ENCODE results near the gene MRPS31.
A peak's percentile ranks its signal among the peaks of the same experiment; 100 is the strongest.
"Not testable (repeated sequence)": the region's sequence is repeated elsewhere in the genome, so short reads cannot be mapped to it uniquely, and the experiment has no call there.

MRPS31 gene

DNA sequence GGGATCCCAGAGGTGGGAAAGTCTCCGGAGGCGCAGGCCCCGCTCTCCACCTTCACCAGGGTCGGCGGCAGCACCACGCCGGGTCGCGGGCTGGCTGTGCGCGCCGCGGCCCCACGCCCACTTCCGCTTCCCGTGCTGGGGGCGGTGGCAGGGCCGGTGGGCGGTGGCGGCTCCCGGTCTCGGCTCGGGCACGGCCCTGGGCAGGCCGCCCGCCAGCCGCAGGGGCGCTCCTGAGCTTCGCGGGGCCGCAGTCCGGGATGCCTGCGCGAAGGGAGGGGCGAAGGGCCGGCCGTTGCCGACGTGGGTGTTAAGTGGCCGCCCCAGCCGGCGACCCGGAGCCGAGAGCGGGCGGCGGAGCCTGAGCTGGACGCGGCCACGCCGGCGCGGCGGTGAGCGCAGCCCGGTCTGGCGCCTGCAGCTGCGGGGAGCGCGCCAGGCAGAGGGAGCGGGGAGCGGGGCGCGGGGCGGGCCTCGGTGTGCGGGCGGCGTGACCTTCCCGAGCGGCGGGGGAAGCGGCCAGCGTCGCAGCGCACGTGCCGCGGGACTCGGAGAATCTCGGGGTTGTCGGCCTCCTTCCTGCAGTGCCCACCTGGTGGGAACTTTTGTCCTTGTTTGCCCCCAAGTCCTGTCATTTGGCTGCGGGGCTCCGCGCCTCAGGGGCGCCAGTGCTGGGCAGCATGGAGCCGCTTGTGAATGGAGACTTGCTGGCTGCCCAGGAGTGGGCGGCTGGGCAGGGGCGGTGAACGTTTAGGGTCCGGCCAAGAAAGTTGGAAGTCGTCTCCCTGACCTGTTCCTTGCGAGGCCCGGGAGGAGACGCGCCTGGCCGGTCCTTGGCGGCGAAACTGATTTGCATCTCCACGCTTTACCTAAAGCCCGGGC, 18.5 kb upstream of the MRPS31 start, which contains the start of gene SLC25A15:
Gene SLC25A15 (plus strand): TSS at position 337 of the 879 bp plus-strand sequence. CDS start 3,616 bp downstream, outside the sequence.
- DNase-seq: peak; percentile 51 to 83 (median 66)

- peak in 1 of 5 experiments; percentile 27 for DNase-seq
These were observed 17.7 kb upstream of the MRPS31 start for GRCh38 chr13:40788540-40789274.

- peak in 1 of 5 experiments; percentile 81 for DNase-seq
These were observed 16.1 kb upstream of the MRPS31 start for GRCh38 chr13:40787062-40787461.

DNA sequence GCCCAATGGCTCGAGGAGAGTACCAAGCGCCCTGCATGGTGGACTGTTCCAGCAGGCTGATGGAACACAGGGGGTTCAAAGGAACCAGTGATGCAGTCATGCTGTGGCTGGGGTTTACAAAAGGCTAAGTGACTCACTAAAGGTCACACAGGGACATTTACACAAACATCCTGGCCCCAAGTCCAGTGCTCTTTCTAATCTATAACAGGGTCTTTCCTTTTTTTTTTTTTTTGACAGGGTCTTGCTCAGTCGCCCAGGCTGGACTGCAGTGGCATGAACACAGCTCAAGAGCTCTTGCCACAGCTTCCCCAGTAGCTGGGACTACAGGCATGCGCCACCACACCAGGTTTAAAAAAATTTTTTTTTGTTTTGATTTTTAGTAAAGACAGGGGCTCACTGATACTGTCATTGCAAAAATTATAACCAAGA, 15.6 kb upstream of the MRPS31 start:
- peak in 1 of 5 experiments; percentile 51 for DNase-seq

DNA sequence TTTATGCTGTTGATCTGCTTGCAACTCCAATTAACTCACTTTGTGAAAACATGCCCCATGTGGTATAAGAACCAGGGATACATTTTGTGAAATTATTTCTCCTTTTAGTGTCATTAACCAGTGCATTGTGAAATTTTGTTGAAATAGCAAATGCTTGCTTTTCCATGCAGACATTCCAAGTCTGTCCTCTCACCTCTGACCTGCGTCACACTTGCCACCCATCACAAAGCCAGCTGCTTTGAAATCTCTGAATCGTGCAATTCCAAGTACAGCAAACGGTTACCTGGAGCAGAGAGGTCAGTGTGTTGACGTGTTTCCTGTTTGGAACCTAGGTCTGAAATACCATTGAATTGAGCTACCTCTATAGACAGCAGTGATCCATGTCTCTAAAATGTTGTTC, 13.6 kb upstream of the MRPS31 start:
- DNase-seq: no peak

DNA sequence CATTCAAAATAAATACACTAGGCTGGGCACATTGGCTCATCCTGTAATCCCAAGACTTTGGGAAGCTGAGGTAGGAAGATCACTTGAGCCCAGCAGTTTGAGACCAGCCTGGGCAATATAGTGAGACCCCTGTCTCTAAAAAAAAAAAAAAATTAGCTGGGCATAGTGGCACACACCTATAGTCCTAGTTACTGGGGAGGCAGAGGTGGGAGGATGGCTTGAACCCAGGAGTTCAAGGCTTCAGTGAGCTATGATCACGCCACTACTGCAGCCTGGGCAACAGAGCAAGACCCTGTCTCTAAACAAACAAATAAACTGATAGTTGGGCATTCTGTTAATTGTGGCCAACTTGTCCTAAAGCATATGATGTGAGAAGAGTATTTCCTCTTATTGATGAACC, 12.0 kb upstream of the MRPS31 start:
- DNase-seq: not testable (repeated sequence)

- no peak for DNase-seq
These were observed 10.7 kb upstream of the MRPS31 start for GRCh38 chr13:40781717-40782116.

GRCh38 chr13:40780822-40781401, 9.9 kb upstream of the MRPS31 start:
- DNase-seq: no peak

GRCh38 chr13:40779796-40780285, 8.9 kb upstream of the MRPS31 start:
- no peak for DNase-seq

DNA sequence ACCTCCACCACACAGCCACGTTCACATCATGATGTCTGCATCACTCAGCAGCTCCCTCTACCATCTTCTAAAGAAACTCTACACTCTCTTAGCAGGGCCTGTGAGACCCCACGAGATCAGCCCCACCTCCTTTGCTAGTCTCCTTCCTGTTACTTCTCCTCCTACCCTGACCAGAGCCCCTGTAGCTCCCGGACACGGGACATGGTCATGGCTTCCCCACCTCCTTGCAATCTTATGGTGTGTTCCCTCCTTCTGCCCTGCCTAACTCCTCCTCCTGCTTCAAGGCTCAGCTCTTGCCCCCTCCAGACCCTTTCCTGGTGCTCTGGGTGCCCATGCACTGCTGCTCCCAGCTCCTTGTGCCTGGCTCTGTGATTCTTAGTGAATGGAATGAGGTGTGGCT, 8.1 kb upstream of the MRPS31 start:
- DNase-seq: no peak

GRCh38 chr13:40777809-40778175, 6.8 kb upstream of the MRPS31 start:
- no peak for DNase-seq

GRCh38 chr13:40777166-40777808, 6.3 kb upstream of the MRPS31 start:
- peak in 2 of 5 experiments; percentile 44 to 79 for DNase-seq

DNA sequence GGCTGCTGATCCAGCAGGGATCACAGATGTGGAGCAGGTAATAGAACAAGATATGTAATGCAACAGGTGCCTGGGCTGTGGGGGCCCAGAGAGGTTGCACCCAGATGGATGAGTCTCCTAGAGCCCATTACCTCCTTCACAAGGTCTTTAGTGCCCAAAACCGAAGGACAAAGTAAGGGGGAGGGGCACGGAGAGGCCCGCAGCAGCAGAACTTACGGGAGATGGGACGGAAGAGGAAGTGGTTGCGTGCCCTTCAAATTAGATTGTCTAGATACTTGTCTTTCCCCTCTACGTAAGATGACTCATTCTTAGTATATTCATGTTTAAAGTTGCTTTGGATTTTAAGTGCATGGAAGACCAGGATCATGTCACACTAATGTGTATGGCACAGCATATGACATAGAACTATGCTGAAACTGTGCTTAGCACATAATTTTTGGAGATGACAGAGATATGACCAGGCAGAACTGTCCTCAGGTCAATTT, 5.7 kb upstream of the MRPS31 start:
- peak; percentile 23 to 97 (median 63) for DNase-seq

- DNase-seq: peak in 1 of 5 experiments; percentile 82
These were observed 5.2 kb upstream of the MRPS31 start for GRCh38 chr13:40776232-40776631.

DNA sequence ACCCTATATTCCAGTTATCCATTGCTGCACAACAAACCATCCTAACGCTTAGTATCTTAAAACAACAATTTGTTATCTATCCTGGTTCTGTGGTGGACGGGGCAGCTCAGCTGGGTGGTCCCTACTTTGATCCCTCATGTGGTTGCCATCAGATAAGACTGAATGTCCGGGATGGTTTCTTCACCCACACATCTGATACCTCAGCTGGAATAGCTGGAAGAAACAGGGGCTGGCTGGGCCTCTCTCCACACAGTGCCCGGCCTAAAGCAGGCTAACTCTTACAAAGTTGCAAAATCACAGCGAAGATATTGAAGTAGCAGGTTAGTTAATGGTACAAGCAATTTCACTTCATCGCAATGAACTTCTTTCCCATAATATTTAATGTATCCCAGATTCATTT, 3.7 kb upstream of the MRPS31 start:
- no peak for DNase-seq

DNA sequence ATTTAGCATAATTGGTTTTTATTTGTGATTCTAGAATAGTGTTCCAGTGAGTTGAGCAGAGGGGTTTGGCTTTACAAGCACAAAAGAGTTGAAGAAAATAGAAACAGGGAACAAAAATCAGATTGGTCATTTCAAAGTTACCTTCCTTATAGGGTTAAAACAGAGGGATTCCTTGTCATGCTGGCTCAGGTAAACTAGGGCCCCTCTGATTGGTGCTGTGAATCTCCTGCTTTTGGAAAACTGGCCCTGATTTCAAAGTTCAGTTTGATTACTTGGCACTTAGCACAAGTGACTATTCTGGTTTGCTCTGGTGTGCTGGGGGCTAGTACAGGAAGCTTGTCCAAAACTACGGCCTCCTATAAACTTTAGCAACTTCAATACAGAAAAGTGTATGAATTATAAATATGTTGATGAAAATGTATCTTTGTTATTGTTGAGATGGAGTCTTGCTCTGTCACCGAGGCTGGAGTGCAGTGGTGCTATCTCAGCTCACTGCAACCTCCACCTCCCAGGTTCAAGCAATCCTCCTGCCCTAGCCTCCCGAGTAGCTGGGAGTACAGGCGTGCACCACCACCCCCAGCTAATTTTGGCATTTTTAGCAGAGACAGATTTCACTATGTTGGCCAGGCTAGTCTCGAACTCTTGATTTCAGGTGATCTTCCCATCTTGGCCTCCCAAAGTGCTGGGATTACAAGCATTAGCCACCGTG, 1.9 kb upstream of the MRPS31 start:
- DNase-seq: no peak

DNA sequence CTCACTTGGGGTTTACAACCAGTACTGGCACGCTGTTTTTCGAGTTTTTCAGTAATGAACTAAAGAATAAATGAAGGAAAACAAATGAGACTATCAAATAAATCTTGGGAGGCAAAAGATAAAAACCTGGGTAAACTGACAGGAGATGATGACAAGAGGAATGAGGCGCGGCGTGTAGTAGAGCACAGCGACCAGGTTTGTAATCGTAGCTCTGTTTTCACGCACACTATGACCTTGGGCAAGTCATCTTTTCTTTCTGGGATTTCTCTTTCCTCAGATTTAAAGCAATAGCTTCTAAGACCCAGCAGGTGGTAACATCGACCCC, 419 bp downstream of the MRPS31 start:
- no peak for DNase-seq

- DNase-seq: no peak
These were observed 1.0 kb downstream of the MRPS31 start for GRCh38 chr13:40769970-40770369.

DNA sequence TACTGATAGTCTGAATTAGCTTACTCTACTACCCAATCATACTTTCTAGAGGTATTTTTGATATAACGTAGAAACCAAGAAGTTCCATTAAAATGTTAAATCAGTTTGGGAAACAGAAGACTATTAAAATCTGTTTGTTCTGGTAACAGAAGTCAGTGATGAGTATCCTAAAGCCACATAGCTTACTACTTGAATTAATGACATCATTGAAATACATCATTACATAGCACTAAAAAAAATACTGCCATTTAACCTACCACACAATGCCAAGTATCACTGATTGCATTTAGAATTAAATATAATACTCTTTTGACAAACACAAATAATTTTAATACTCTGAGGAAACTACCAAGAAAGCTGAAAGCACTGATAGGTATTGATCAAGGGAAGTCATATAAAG, 5.4 kb downstream of the MRPS31 start:
- no peak for DNase-seq

- peak in 3 of 5 experiments; percentile 22 to 50 (median 26) for DNase-seq
These were observed 6.2 kb downstream of the MRPS31 start for GRCh38 chr13:40764587-40765403.

- no peak for DNase-seq
These were observed 8.1 kb downstream of the MRPS31 start for GRCh38 chr13:40762849-40763248.
